A549 (cell line): ENCODE results near the gene PRKAG2.

ENCODE experiments used
- CTCF ChIP-seq: fragments of >200 bp; sonication (Bioruptor Twin); formaldehyde crosslinking; IDR thresholded peaks from 3 replicates; pipeline ENCODE4 v1.5.1; 2016
- ELK1 ChIP-seq: fragments of 150-350 bp; IDR thresholded peaks from 2 replicates; pipeline ENCODE4 v1.6.1; 2014; ENCODE audit warnings: low read depth, mild to moderate bottlenecking, low read length
- EP300 ChIP-seq, 2 experiments: fragments of >200 bp; sonication (Bioruptor Twin); formaldehyde crosslinking; IDR thresholded peaks; 2 replicates in 1 of 2; 3 replicates in 1 of 2; pipeline ENCODE4 v1.6.1; 2016 to 2017
- JUN ChIP-seq, 2 experiments: fragments of >200 bp; sonication (Bioruptor Twin); formaldehyde crosslinking; IDR thresholded peaks; 2 replicates in 1 of 2; 3 replicates in 1 of 2; pipeline ENCODE4 v1.6.1; 2016 to 2017
- KDM1A ChIP-seq: fragments of 200-600 bp; sonication (generic); IDR thresholded peaks from 2 replicates; pipeline ENCODE4 v1.6.1; 2016; ENCODE audit warnings: low read depth, mild to moderate bottlenecking
- MAX ChIP-seq: IDR thresholded peaks from 2 replicates; pipeline ENCODE4 v1.6.1; 2012
- MYC ChIP-seq: IDR thresholded peaks from 2 replicates; pipeline ENCODE4 v1.6.1; 2012; ENCODE audit warnings: mild to moderate bottlenecking, inconsistent platforms, low read length, improper control_type of control experiment, borderline replicate concordance
- NPAS2 ChIP-seq: fragments of 250-450 bp; sonication (Bioruptor Pico); IDR thresholded peaks from 2 replicates; pipeline ENCODE4 v1.8.0; 2022; ENCODE audit warnings: mild to moderate bottlenecking, moderate library complexity, borderline replicate concordance
- POLR2A ChIP-seq: IDR thresholded peaks from 2 replicates; pipeline ENCODE4 v1.6.1; 2012; ENCODE audit warnings: mild to moderate bottlenecking, low read length
- RARB ChIP-seq: fragments of 250-450 bp; sonication (Bioruptor Pico); IDR thresholded peaks from 2 replicates; pipeline ENCODE4 v1.8.0; 2021; ENCODE audit warnings: mild to moderate bottlenecking, moderate library complexity
- REST ChIP-seq: fragments of 200-600 bp; sonication (generic); IDR thresholded peaks from 2 replicates; pipeline ENCODE4 v1.6.1; 2016; ENCODE audit warnings: antibody characterized with exemption, mild to moderate bottlenecking, moderate library complexity
- SMC3 ChIP-seq: fragments of >200 bp; sonication (Bioruptor Twin); formaldehyde crosslinking; IDR thresholded peaks from 3 replicates; pipeline ENCODE4 v1.6.1; 2018; ENCODE audit warnings: inconsistent platforms
- USF2 ChIP-seq: fragments of 450-650 bp; IDR thresholded peaks from 2 replicates; pipeline ENCODE4 v1.6.1; 2014; ENCODE audit warnings: antibody characterized with exemption

- no peak for TF ChIP-seq CTCF
- no peak for TF ChIP-seq ELK1
- TF ChIP-seq JUN (IDR thresholded peaks at IDR 0.05) = no peak
- no peak for TF ChIP-seq SMC3
- no peak for TF ChIP-seq KDM1A
- no peak for TF ChIP-seq RARB (CRISPR knock-in tag)
- no peak for TF ChIP-seq POLR2A
- no peak for TF ChIP-seq MAX
- no peak for TF ChIP-seq REST
- no peak for TF ChIP-seq EP300 (IDR thresholded peaks at IDR 0.05)
- no peak for TF ChIP-seq MYC
- no peak for TF ChIP-seq NPAS2 (CRISPR knock-in tag)
- TF ChIP-seq USF2 = no peak
Observed at GRCh38 chr7:151615784-151616183, 261.1 kb downstream of the PRKAG2 start.
